Measurements from ENCODE around the gene MVB12B.

MVB12B gene

DNA sequence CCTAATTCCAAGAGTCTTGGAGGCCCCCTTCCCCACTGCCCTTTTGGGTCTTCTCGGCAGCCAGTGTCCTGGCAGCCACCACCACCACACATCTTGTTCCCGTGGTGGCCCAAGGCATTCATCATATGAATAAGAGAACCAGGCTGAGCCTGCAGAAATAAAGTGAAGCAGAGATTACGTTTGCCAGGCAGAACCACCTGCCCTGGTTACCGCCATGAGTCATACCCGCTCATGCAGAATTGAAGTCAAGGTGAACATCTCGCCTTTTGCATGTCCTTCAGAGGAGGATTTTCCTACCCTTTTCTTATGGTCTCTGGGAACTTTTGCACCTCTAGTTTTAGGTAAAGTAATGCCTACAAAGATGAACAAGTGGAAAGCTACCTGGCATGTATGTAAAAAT, 167.6 kb downstream of the MVB12B start:
- no peak for DNase-seq (ENCODE audit: low read depth)

DNA sequence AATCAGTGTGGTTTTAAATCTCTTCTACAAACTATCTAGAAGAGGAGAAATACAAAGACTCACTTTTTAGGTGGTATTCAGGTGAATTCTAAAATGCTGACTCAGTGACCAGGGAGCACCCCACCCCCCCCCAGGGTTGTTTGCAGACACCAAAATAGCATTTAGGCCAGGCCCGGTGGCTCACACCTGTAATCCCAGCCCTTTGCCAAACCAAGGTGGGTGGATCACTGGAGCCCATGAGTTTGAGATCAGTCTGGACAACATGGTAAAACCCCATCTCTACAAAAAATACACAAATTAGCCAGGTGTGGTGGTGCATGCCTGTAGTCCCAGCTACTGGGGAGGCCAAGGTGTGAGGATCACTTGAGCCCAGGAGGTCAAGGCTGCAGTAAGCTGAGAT, 168.1 kb downstream of the MVB12B start:
- DNase-seq (ENCODE audit: low read depth) = no peak

DNA sequence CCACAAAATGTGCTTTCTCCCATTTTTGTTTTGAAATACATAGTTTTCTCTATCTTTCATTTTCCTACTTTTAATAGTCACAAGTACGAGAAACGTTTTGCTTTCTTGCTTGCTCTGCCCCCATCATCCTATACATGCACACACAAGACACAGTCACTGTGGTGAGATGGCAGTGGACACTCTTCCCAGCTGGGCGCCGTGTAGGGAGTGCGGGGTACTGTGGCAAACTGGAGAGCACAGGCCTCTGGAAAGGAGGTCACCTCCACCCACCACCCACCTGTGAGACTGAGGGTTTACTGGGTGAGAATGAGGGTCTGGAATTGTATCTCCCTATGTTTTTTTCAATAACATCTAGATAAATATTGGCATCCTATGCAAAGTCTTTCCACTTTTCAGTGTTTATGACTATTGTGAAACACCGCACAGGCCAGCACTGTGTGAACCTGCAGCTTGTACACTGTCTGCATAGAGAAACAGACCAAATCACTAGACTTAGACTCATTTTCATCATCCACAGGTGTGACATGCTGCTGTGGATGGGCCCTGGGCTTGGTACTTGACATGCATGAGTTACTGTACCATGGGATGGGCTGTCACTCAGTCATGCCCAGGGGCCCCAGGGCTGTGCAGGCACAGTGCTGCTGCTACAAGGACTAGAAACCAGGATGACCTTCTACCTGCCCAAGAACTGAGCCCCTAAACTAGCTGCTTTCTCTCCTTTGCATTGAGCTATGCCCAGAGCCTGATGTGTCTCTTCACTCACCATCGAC, 169.0 kb downstream of the MVB12B start:
- no peak for DNase-seq (ENCODE audit: low read depth)

DNA sequence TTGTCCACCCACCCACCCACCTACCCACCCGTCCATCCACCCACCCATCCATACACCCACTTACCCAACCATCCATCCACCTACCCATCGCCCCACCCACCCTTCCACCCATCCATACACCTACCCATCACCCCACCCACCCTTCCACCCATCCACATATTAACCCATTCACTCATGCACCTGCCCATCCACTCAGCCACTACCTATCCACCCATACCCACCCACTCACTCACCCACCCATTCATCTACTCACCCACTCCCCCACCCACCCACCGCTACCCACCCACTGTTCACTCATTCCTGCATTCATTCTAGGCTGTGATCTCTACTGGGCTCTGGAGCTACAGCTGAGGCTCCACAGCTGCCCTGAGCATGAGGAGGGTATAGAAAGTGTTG, 169.6 kb downstream of the MVB12B start:
- DNase-seq (ENCODE audit: low read depth) = no peak

DNA sequence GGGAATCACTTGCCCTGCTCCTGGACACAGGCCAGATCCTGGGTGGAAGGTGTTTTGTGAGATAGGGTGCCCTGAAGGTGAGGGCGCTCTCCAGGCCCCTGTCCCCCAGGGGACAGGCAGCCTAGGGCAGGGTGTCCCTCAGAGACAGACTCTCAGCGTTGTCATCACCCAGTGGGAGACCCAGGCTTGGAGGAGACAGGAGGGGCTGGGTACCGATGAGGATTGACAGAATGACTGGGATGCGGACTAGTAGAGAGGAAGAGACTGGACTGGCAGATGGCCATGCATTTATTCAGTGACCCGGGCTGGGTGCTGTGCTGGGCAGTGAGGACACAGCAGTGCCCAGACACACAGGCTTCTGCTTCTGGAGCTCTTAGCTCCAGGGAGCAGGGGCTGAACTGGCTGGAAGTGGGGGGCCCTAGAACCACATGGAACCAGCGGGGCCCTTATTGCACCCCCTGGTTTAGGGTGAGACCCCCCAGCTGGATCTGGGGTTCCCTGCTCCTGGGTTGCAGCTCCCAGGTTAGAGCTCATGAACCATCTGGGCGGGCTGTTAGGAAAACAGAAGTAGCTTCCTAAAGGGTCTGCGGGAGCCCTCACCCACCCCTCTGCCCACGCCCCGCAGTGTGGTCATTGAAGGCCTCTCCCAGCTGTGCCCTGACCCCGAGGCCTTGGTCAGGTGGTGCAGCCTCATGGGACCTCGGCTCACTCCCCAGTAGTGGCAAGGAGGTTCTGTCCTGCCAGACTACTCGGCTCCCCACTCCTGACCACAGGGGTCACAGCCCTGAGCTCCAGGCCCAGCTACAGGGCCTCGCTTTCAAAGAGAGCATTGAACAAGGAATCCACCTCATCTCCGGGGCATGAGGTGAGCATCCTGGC, 170.4 kb downstream of the MVB12B start:
- DNase-seq (ENCODE audit: low read depth) = no peak

DNA sequence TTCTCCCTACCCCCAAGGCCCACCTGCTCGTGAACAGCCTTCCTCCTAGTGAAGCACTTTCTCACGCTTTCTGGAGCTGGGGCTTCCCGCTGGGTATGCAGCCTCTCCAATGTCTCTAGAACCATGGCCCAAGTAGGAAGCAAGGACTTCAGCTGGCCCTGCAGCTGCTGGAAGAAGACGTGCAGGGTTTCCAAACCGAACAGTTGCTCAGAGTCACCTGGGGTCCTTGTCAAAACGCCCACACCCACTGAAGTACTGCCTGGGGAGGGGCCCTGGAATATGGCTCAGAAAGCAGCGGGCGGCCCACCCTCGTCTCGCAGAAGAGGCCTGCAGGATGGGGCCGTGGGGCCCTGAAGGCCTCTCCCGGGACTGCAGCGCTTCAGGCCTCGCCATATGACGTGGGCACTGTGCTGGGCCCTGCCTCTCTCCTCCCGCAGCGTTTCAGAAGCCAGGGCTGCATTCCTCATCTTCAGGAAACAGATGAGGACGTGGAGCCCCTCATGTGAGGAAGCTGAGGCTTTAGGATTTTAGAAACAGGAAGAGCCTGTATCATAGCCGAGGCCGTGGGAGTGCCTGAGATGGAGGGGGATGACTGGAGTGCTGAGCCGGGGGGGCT, 171.1 kb downstream of the MVB12B start:
- DNase-seq (ENCODE audit: low read depth) = no peak

DNA sequence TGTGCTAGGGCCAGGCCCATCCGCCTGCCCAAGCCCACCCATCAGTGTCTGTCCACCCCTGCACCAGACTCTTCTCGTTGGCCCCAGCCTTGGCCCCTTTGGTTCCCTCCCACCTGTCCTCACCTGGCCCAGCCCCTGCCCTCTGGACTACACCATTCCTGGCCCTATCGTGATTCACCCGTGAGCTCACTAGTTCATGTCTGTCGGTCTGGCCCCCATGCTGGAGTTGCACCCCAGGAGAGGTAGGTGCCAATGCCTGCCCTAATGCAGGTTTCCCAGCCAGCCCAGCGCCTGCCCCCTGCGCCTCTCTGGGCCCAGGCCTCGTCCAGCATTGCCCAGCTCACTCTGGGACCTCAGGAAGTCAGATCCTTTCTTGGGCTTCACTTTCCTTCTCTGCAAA, 171.7 kb downstream of the MVB12B start:
- no peak for DNase-seq (ENCODE audit: low read depth)

DNA sequence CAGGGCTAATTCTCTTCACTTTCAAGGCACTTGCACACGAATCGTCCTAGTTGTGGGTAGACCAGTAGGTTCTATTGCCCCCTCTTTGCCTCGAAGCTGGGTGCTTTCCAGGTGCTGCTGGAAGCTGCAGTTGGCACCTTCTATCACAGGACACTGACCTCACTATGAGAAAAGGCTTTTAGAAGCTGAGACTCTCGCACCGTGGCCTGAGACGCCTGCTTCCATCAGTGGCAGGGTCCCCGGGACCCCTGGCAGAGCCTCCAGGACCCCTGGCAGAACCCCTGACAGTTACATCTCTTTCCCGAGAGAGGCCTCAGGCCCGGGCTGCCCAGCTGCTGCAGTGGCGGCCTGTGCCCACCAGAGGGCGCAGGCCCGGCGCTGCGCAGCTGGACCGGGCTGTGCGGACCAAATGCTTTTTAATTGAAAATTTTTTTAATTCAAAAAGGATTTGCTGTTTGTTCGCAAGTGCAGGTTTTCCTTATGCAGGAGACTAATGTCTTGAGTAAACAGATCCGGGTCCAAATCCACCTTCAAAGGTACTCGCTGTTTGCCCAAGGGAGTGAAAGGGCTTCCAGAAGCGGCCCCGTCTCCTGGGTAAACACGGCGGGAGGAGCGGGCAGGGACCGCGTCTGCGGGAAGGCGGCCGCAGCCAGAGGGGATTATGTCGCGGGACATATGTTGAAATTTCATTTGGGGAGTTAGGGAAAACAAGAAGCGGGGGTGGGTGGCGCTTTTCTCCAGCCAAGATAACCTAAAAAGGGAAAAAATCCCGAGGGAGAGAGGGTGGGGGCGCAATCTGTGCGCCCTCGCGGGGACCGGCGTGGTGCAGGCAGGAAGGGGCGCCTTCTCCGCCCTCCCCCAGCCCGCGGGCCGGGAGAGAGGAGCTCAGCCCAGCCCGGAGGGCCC, 172.6 kb downstream of the MVB12B start:
- no peak for DNase-seq (ENCODE audit: low read depth)

DNA sequence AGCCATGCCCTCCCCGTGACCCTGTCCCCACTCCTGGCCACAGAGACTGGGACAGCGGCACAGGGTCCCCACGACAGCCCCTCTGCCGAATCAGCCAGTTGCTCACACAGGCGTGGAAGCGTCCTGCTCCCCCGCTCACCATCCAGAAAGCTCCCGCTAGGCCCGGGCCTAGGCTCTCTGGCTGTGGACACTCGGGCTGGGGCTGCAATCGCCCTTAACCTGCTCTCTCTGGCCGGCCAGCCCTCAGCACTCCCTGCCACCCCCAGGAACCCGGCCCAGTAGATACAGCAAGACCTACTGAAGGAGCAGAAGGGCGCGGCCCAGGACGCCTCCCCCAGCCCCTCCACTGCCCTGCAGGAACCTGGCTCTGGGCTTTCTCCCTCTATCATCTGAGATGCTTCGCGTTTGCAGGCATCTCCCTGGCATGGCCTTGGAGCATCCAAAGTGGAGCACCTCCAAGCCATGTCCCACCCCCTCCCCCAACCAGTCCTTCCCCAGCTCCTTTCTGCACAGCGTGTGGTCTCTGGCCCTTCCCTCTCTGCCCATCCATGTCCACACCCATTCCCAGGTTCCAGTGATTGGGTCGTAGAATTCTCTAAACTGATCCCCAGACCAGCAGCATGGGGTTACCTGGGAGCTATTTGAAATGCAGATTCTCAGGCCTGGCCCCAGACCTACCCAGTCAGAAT, 173.4 kb downstream of the MVB12B start:
- DNase-seq (ENCODE audit: low read depth) = no peak

DNA sequence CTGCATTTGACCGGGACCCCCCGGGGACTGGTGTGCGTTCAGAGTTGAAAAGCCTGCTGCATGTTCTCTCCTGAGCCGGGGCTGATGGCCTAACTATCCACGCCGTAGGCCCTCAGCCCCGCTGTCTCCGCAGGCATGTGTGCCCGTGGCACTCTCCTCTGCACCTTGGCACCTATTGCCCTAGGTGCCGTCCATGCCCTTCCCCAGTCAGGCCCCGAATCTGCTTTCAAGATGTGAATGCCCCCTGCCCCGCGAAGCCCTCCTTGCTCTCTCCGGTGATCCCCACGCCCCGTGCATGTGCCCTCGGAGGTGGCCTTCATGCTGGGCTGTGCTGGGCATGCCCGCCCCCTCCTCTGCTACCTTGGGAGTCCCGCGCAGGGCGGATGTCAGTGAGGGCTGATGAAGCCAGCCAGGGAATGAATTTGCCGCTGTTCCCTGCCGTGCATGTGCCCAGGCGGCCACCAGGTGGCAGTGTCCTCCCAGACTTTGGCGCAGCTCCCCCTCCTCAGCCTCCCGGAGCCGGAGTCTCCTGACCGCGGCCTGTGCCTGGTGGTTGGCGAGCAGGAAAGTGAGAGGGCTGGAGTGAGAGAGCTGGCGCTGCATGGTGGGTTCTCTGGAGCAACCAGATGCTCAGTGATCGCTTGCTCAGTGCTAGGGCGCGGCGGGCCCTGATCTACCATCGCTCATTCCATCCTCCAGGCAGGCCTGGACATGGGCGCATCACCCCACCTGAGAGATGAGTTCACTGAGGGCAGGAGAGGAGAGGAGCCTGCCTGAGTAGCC, 174.2 kb downstream of the MVB12B start:
- DNase-seq (ENCODE audit: low read depth) = no peak

DNA sequence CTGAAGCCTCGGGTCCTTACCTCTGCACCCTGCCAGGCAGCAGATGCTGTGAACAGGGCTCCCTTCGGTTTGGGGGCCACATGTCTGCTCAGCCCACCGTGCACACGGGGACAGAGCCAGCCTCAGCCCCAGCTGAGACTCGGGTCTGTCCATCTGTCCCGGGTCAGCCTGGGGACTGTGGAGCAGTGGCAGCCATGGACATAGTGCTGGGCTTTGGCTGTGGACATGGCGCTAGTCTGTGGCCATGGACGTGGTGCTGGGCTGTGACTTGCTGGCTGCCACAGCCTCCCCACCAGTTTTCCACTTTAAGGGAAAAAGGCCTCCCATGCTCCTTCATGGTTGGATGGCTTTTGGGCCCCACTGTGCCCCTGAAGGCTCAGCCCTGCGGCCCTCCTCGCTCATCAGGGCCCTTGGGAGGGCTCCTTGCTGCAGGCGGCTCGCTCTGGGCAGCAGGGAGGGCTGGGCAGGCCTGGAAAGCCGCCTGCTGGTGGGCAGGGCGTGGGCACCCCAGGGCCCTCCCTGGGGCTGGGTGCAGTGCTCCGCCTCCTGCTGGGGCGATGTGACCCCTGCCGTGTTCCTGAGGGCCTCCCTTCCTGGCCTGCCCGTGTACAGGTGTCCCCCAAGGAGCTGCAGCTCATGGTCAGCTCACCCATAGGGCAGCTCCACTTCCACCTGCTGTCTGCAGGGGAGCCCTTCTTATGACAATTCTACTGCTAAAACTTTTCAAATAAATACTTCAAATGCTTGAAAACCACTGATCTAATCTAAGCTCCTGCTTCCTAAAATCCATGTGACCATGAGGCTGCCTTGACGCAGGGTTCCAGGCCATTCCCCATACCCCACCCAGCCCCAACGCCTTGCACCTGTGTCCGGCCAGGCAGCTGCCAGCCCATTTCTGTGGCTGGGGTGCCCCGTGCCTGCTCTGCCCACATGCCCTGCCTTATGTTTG, 175.0 kb downstream of the MVB12B start:
- DNase-seq (ENCODE audit: low read depth) = no peak

DNA sequence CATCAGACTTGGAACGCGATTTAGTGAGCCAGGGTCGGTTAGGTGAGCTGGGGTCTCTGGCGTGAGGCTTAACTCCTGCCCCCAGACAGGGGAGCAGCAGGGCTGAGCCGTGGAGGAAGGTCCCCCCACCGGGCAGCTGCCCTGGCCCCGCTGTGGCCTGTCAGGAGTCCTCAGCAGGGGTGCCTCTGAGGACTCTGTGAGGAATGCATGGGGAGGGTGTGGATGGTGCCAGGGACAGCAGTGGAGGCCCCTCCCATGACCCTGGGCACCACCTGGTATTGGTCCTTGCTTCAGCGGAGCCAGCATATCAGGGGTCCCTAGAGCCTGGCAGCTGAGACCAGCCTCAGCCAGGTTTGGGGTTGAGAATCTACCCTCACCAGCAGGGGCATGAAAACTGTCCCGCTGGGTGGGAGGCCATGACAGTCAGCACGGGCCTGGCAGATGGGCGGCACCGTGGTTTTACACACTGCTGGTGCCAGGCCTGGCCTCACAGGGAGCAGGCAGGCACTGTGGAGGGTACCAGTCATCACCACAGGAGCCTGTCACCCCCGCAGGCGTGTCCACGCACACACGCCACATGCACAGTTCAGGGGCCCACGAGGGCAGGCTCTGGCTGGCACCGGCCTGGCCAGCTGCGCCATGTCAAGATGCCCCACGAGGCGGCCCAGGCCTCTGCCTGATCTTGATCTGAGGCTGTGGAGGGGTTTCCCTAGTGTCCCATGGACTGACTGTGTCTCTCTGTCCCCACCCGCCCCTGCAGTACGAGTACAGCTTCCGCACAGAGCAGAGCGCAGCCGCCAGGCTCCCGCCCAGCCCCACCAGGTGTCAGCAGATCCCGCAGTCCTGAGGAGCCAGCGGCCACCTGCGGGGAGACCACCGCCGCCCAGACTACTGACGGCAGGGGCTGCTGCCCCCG, 176.0 kb downstream of the MVB12B start:
- no peak for DNase-seq (ENCODE audit: low read depth)

DNA sequence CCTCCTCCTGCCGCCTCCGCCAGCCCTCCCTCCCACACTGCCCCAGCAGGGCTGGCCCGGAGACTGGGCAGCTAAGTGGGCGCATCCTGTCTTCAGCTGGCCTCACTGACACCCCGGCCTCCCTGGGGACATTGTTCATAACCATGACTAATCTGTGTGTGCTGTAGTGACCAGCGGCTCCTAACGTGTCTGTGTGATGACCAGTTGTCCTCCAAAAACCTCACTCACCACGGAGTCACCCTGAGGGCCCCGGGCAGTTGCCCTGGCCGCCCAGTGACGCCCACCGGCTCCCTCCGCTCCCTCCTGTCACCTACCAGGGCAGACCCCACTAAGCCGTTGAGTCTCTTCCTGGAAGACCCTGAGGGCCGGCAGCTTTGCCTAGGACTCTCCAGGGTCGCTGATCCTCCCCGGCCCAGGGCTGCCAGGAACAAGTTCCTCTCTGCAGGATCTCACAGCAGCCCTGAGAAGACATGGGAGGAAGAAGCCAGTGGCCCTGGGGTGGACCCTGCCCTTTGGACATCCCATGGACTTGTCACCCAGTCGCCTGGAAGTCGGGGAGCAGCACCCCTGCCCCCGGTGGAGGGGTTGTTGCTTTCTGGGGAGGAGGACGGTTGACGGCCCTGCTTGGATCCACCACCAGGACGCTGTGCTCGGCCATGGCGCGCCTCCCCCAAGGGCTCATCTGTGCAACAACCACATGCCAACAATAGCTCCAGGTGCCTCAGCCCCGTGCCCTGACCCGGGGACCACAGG, 176.9 kb downstream of the MVB12B start:
- no peak for DNase-seq (ENCODE audit: low read depth)

DNA sequence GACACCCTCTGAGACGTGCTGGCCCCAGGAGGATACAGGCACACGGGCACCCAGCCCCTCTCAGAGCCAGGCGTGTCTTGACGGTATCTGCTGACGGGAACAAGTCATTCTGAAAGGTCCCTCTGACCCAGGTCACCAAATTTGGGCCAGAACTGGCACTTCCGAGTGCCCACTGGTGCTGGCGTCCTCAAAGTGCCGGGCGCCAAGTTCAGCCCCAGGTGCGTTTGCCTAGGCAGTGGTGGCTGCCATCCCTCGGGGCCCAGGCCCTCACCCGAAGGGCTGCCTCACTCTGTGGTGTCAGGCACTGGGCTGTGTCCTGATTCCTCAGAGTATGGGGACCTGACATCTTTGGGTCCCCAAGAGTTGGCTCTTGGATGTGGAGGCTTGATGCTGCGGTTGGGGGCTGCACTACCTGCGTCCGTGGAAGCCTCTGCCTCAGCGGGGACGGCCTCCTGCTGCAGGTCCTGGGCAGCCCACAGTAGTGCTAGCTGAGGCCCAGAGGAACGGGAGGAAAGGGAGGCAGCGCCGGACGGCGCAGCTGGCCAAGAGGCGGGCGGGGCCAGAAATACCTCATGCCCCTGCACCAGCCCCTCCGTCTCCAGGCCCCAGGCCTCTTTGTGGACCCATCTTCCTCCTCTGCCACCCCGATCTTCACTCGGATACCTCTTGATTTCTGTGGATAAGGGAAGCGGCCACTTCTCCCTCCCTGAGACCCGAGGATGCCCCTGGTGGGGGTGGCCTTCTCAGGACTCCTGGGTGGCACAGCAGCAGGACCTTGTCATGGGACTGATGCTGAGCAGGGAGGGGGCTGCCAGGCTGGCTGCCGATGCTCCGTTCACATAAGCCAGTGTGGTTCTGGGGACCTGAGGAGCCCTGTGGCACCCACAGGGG, 177.7 kb downstream of the MVB12B start:
- no peak for DNase-seq (ENCODE audit: low read depth)

DNA sequence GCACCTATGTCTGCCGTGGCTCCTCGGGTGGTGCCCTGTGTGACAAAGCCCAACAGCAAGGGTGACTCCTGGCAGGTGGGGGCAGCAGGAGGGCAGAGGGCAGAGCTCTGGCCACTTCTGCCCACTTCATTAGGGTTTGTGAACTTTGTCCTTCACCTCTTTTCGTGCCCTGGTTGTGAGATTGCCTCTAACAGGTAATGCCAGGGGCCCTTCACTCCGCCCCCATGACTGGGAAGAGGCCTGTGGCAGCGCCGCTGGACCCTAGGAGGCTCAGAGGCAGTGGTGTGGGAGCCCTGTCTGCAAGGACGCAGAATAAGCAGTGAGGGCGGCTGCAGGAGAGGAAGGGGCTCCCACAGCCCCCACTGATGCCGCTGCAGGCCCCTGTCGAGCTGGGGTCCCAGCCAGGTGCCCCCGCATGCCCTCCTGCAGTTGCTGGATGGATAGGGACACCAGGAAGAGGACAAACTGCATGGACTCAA, 178.4 kb downstream of the MVB12B start:
- no peak for DNase-seq (ENCODE audit: low read depth)

DNA sequence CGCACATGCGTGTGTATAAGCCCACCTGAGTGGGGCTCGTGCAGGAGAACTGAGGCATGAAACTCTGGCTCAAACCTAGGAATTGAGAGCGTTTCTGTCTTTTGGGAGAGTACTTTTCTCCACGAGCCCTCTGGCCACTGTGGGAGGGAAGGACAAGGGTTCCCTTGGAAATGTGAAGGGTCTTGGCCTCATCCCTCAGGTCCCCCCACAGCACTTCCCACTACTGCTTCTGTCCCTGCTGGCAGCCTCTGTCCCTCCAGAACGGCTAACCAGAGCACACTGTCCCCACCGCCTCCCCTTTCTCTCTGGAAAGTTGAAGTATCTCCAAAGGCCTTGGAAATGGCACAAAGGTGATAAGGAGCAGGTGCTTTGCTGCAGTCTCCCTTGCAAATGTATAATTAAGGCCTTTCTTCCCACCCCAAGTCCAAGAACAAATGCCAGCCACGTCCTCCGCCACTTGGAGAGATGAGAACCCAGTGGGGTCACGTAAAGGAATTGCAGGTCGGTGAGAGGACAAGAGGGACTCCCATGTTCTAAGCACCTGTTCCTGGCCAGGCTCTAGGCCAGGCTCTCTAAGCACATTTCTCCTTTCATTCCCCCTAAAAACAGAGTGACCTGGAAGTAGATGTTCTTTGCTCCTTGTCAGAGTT, 179.2 kb downstream of the MVB12B start:
- no peak for DNase-seq (ENCODE audit: low read depth)
